SK-N-SH treated with all-trans-retinoic acid at 6 μM for 48 hours (cell line): ENCODE results near the gene IP6K3.

ENCODE experiments used
- ATAC-seq: fragments of 200-7000 bp; cut with Tn5 transposase; 3 replicates; pipeline ENCODE4 v1.9.1; 2020; ENCODE audit warnings: mild to moderate bottlenecking, moderate library complexity
- ARNTL ChIP-seq: fragments of 450-650 bp; formaldehyde crosslinking; IDR thresholded peaks from 2 replicates; pipeline ENCODE4 v1.5.0; 2020; ENCODE audit warnings: low read depth, mild to moderate bottlenecking, moderate library complexity, borderline replicate concordance
- BACH2 ChIP-seq: fragments of 250-450 bp; sonication (Bioruptor Pico); IDR thresholded peaks from 2 replicates; pipeline ENCODE4 v1.9.0; 2021; ENCODE audit warnings: mild to moderate bottlenecking, borderline replicate concordance
- CSDC2 ChIP-seq: fragments of 250-450 bp; sonication (Bioruptor Pico); IDR thresholded peaks from 2 replicates; pipeline ENCODE4 v1.5.0; 2020; ENCODE audit warnings: mild to moderate bottlenecking, moderate library complexity
- CSRNP3 ChIP-seq: fragments of 250-450 bp; sonication (Bioruptor Pico); IDR thresholded peaks from 2 replicates; pipeline ENCODE4 v1.5.1; 2021; ENCODE audit warnings: mild to moderate bottlenecking, moderate library complexity
- GLIS3 ChIP-seq: fragments of 250-450 bp; sonication (Bioruptor Pico); IDR thresholded peaks from 2 replicates; pipeline ENCODE4 v1.5.0; 2020; ENCODE audit warnings: mild to moderate bottlenecking, moderate library complexity
- ISL1 ChIP-seq: fragments of 250-450 bp; sonication (Bioruptor Pico); IDR thresholded peaks from 2 replicates; pipeline ENCODE4 v2.1.2; 2022; ENCODE audit warnings: mild to moderate bottlenecking, moderate library complexity
- PATZ1 ChIP-seq: fragments of 250-450 bp; sonication (Bioruptor Pico); IDR thresholded peaks from 2 replicates; pipeline ENCODE4 v1.8.0; 2020; ENCODE audit warnings: mild to moderate bottlenecking, moderate library complexity, borderline replicate concordance
- POU6F1 ChIP-seq: fragments of 250-450 bp; sonication (Bioruptor Pico); IDR thresholded peaks from 2 replicates; pipeline ENCODE4 v1.8.0; 2021; ENCODE audit warnings: low read depth, mild to moderate bottlenecking, moderate library complexity, borderline replicate concordance
- PPARA ChIP-seq: fragments of 250-450 bp; sonication (Bioruptor Pico); IDR thresholded peaks from 2 replicates; pipeline ENCODE4 v1.5.0; 2020; ENCODE audit warnings: mild to moderate bottlenecking, borderline replicate concordance
- RARB ChIP-seq: fragments of 250-450 bp; sonication (Bioruptor Pico); IDR thresholded peaks from 2 replicates; pipeline ENCODE4 v1.8.0; 2021; ENCODE audit warnings: mild to moderate bottlenecking, moderate library complexity
- SNAI2 ChIP-seq: fragments of 250-450 bp; sonication (Bioruptor Pico); IDR thresholded peaks from 2 replicates; pipeline ENCODE4 v1.5.0; 2020; ENCODE audit warnings: mild to moderate bottlenecking, moderate library complexity
- TCF4 ChIP-seq: fragments of 250-450 bp; sonication (Bioruptor Pico); IDR thresholded peaks from 2 replicates; pipeline ENCODE4 v1.8.0; 2021; ENCODE audit warnings: mild to moderate bottlenecking, moderate library complexity, borderline replicate concordance
- TOX ChIP-seq: fragments of 250-450 bp; sonication (Bioruptor Pico); IDR thresholded peaks from 2 replicates; pipeline ENCODE4 v1.8.0; 2021; ENCODE audit warnings: mild to moderate bottlenecking, moderate library complexity, borderline replicate concordance
- ZC3H10 ChIP-seq: fragments of 250-450 bp; sonication (Bioruptor Pico); IDR thresholded peaks from 2 replicates; pipeline ENCODE4 v1.5.1; 2021; ENCODE audit warnings: mild to moderate bottlenecking, moderate library complexity
- ZFP30 ChIP-seq: fragments of 450-650 bp; formaldehyde crosslinking; IDR thresholded peaks from 2 replicates; pipeline ENCODE4 v1.5.0; 2022; ENCODE audit warnings: mild to moderate bottlenecking, moderate library complexity
- ZNF565 ChIP-seq: fragments of 450-650 bp; formaldehyde crosslinking; conservative IDR thresholded peaks from 2 replicates; pipeline ENCODE4 v1.5.0; 2020; ENCODE audit warnings: low read depth, mild to moderate bottlenecking, moderate library complexity
- ZNF70 ChIP-seq: fragments of 450-650 bp; formaldehyde crosslinking; IDR thresholded peaks from 2 replicates; pipeline ENCODE4 v1.5.0; 2020; ENCODE audit warnings: mild to moderate bottlenecking, moderate library complexity
- TF ChIP-seq, protein P1 (sequence below): fragments of 250-450 bp; sonication (Bioruptor Pico); IDR thresholded peaks from 2 replicates; pipeline ENCODE4 v1.5.1; 2020; ENCODE audit warnings: low read depth, mild to moderate bottlenecking, moderate library complexity
- TF ChIP-seq, protein P2 (sequence below): fragments of 250-450 bp; sonication (Bioruptor Pico); IDR thresholded peaks from 2 replicates; pipeline ENCODE4 v1.5.0; 2020; ENCODE audit warnings: mild to moderate bottlenecking, moderate library complexity

IP6K3 gene

GRCh38 chr6:33682341-33682740 lies 64.4 kb downstream of the IP6K3 start:
- no peak for ATAC-seq
- TF ChIP-seq CSDC2: no peak
- no peak for TF ChIP-seq PATZ1
- no peak for TF ChIP-seq CSRNP3 (CRISPR knock-in tag)
- TF ChIP-seq ZNF565 (CRISPR knock-in tag): no peak
- TF ChIP-seq TCF4 (CRISPR knock-in tag): no peak
- TF ChIP-seq RARB: no peak
- TF ChIP-seq ISL1: no peak
- TF ChIP-seq TOX (CRISPR knock-in tag): no peak
- TF ChIP-seq, protein P1, sequence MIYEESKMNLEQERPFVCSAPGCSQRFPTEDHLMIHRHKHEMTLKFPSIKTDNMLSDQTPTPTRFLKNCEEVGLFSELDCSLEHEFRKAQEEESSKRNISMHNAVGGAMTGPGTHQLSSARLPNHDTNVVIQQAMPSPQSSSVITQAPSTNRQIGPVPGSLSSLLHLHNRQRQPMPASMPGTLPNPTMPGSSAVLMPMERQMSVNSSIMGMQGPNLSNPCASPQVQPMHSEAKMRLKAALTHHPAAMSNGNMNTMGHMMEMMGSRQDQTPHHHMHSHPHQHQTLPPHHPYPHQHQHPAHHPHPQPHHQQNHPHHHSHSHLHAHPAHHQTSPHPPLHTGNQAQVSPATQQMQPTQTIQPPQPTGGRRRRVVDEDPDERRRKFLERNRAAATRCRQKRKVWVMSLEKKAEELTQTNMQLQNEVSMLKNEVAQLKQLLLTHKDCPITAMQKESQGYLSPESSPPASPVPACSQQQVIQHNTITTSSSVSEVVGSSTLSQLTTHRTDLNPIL (CRISPR knock-in tag): no peak
- TF ChIP-seq ZNF70 (CRISPR knock-in tag): no peak
- TF ChIP-seq GLIS3: no peak
- TF ChIP-seq ZFP30 (CRISPR knock-in tag): no peak
- TF ChIP-seq SNAI2 (CRISPR knock-in tag): no peak
- no peak for TF ChIP-seq ZC3H10 (CRISPR knock-in tag)

- ATAC-seq: no peak
- no peak for TF ChIP-seq PPARA (CRISPR knock-in tag)
- TF ChIP-seq ZC3H10 (CRISPR knock-in tag): no peak
- TF ChIP-seq, protein P1 (CRISPR knock-in tag): no peak
- no peak for TF ChIP-seq TOX (CRISPR knock-in tag)
- TF ChIP-seq POU6F1 (CRISPR knock-in tag): no peak
- TF ChIP-seq BACH2 (CRISPR knock-in tag): no peak
- no peak for TF ChIP-seq ZNF565 (CRISPR knock-in tag)
- no peak for TF ChIP-seq SNAI2 (CRISPR knock-in tag)
- TF ChIP-seq ARNTL: no peak
- TF ChIP-seq, protein P2, sequence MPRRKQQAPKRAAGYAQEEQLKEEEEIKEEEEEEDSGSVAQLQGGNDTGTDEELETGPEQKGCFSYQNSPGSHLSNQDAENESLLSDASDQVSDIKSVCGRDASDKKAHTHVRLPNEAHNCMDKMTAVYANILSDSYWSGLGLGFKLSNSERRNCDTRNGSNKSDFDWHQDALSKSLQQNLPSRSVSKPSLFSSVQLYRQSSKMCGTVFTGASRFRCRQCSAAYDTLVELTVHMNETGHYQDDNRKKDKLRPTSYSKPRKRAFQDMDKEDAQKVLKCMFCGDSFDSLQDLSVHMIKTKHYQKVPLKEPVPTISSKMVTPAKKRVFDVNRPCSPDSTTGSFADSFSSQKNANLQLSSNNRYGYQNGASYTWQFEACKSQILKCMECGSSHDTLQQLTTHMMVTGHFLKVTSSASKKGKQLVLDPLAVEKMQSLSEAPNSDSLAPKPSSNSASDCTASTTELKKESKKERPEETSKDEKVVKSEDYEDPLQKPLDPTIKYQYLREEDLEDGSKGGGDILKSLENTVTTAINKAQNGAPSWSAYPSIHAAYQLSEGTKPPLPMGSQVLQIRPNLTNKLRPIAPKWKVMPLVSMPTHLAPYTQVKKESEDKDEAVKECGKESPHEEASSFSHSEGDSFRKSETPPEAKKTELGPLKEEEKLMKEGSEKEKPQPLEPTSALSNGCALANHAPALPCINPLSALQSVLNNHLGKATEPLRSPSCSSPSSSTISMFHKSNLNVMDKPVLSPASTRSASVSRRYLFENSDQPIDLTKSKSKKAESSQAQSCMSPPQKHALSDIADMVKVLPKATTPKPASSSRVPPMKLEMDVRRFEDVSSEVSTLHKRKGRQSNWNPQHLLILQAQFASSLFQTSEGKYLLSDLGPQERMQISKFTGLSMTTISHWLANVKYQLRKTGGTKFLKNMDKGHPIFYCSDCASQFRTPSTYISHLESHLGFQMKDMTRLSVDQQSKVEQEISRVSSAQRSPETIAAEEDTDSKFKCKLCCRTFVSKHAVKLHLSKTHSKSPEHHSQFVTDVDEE (CRISPR knock-in tag): no peak
- no peak for TF ChIP-seq ISL1
- no peak for TF ChIP-seq CSRNP3 (CRISPR knock-in tag)
- no peak for TF ChIP-seq GLIS3
Measured at GRCh38 chr6:33679761-33680160, 66.9 kb downstream of the IP6K3 start.
